Measurements from ENCODE around the gene EFHC1.

Gene EFHC1

DNA sequence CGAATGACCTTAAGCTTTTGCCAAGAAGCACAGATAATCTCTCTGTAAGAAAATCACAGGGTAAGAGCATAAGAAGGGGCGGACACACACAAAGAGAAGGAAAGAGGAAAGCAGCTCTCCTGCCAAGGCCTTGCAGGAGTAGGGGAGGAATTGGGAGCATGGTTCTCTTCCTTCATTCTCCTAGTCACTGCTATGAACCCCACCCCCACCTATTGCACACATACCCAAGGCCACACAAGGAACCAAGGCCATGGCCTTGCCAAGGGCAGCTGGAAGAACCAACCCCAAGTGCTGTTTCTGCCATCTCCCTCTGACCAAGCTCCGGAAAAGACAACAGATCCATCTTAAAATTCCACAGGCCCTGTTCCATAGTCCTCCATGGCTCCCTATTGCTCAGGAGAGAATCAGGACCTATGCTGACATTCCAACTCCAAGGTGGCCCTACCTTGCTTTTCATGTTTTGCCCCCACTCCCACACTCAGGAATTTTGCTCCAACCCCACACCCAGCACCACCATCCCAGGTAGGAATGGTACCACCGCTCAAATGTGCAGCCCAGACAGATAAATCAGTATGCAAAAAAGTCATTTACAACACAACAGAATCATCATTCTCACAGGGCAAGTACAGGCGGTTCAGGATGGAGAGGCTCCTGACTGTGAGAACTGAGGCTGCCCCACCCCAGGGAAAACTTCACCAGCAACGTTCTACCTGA lies 125.4 kb downstream of the EFHC1 start:
- DNase-seq (ENCODE audit: low read depth, low spot score): no peak
- no peak overlapping the region for H3K4me3 ChIP-seq (ENCODE audit: low read length)

DNA sequence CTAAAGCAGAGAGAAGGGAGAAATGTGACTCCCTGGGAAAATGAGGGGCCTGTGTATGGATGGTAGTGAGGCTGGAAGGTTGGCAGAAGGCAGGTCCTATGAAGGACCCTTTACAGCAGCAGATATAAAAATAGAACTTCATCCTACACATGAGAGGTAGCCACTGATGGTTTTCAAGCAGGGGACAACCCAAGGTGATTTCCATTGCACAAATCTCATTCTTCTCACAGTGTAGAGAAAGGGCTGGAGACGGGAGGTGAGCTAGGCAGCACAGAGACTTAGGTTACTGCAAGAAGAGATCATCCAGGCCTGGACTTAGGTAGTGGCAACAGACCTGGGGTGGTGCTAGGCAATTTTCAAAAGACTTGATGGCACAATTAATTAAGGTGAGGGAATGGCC lies 126.0 kb downstream of the EFHC1 start:
- DNase-seq (ENCODE audit: low read depth, low spot score): no peak
- no peak overlapping the region for H3K4me3 ChIP-seq (ENCODE audit: low read length)

DNA sequence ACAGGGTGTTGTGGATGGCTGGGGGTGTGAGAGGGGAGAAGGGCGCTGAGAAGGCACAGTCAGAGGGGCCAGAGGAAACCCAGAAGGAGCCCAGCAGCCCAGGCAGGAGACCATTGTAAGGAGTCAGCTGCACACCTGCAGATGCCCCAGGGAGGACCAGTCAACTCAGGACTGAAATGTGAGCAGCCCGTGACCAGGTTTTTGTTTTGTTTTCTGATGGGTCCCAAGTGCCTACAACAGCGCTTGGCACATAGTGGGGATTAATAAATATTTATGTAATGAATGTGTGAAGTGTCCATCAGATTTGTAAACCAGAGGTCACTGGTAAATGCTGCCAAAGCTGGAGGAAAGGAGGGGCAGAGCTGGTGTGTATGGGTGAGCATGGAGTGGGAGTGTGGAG lies 126.5 kb downstream of the EFHC1 start:
- DNase-seq (ENCODE audit: low read depth, low spot score): no peak
- H3K4me3 ChIP-seq (ENCODE audit: low read length): no peak overlapping the region

DNA sequence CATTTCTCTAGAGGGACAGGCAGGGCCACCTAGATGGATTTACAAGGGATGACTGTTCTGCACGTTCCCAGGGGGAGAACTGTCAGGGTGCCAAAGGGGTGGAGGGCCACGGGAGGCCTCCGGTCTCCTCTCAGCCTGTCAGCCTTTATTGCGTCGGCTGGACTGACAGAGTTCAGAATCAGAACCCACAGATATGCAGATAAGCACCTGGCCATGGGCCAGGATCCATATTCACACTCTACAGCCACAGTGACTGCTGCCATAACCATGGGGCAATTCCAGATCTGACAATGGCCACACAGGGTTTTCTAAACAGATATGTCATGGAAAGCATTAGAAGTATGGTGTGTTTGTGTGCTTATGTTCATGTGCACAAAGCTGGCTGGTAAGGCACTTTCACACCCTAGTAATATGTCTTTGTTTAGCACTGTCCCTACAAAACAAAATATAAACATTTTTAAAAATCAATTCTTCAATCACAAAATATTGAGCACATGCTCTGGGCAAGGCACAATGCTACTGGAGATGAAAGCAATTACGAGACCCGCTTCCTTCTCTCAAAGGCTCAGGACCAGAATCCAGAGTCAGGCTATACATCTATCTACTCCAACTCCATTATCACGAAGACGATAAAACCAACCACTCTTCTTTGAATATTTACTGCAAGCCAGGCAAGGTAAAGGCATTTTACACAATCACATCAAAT lies 127.7 kb downstream of the EFHC1 start:
- no peak for DNase-seq (ENCODE audit: low read depth, low spot score)
- H3K4me3 ChIP-seq (ENCODE audit: low read length): no peak overlapping the region

DNA sequence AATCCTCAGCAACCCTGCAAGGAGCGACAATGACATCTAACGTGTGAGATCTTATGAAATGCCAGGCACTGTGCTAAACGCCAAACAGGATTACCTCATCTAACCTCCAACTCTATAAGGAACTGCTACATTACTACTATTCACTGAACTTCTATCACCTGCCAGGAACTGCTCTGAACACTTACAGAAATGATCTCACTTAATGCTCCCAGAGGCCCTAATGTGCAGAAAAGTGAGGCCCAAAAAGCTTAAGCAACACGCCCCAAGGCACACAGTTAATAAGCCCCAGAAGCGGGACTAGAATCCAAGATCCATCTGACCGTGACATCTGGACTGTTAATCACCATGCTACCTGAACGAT lies 128.2 kb downstream of the EFHC1 start:
- no peak overlapping the region for H3K4me3 ChIP-seq (ENCODE audit: low read length)
- no peak for DNase-seq (ENCODE audit: low read depth, low spot score)

DNA sequence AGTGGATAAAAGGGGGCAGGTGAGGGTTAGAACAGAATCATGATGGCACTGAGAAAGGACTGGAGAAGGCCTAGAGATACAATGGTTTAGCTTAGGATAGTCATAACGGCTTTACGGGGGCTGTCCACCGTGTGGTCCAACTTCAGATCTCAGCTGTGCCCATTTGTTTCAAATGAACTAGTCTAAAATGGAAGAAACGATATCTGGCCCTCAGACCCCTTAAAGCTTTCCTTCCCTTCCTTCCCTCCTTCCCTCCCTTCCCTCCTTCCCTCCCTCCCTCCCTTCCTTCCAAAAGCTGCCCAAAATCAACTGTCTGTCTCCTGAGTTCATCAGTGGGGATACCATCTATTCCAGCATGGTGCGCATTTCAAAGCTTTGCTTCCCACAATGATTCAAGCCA lies 128.9 kb downstream of the EFHC1 start:
- H3K4me3 ChIP-seq (ENCODE audit: low read length): no peak overlapping the region
- DNase-seq (ENCODE audit: low read depth, low spot score): no peak

DNA sequence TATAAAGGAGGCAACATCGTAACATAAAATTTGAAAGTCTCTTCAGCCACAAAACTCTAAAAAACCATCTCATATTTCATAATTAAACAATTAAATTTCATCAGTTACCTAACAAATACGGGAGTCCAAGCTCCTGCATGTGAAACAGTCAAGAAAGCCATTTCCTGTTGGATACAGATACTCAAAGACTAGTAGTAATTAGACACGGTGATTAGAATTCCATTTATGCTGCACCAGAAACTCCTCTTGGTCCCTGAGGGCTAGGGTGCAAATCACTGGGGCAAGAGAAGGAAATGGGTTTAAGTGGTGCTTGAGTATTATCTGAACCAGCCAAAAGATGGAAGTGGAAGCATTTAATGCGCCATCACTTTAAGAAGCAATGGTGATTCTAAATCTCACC lies 129.3 kb downstream of the EFHC1 start:
- no peak overlapping the region for H3K4me3 ChIP-seq (ENCODE audit: low read length)
- no peak for DNase-seq (ENCODE audit: low read depth, low spot score)

DNA sequence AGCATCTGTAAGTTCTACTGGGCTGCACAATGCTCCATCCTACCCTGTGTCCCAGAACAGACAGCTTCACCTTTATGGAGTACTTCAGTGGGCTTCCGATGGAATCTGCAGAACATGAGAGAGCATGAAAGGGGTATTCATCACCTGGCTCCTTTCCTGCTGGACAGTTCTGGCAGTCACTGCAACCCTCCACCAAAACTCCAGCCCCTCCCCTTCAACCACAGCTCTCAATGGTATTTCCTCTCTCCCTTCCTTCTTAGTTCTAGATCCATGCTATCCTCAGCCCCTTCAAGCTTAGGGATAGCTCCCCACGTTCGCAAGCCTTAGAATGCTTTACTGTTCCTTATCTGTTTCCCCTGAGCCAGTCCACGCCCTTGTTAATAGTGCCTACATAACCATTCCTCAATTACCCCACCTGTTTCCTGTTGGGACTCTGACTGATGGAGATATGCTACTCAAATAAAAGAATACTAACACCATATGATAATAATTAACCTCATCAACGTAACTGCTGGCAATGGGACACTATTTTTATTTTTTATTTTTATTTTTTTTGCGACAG lies 130.0 kb downstream of the EFHC1 start:
- no peak overlapping the region for H3K4me3 ChIP-seq (ENCODE audit: low read length)
- DNase-seq (ENCODE audit: low read depth, low spot score): no peak

DNA sequence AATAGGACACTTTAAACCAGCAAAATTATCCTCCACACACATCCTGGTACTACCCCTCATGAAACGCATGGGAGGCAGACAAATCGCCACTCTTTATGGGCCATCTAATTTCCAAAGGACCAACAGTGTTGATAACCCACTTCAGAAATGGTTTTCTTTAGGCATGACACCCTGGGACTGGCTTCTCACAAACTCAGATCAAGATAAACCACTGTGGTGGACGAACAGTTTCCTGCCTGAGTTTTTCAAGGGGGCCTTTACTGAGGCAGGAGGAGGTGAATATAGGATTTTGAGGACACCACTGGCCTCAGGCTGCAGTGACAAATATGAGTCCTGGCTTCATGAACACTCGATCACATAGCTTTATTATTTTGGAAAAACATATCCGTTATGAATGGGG lies 130.7 kb downstream of the EFHC1 start:
- H3K4me3 ChIP-seq (ENCODE audit: low read length): no peak overlapping the region

DNA sequence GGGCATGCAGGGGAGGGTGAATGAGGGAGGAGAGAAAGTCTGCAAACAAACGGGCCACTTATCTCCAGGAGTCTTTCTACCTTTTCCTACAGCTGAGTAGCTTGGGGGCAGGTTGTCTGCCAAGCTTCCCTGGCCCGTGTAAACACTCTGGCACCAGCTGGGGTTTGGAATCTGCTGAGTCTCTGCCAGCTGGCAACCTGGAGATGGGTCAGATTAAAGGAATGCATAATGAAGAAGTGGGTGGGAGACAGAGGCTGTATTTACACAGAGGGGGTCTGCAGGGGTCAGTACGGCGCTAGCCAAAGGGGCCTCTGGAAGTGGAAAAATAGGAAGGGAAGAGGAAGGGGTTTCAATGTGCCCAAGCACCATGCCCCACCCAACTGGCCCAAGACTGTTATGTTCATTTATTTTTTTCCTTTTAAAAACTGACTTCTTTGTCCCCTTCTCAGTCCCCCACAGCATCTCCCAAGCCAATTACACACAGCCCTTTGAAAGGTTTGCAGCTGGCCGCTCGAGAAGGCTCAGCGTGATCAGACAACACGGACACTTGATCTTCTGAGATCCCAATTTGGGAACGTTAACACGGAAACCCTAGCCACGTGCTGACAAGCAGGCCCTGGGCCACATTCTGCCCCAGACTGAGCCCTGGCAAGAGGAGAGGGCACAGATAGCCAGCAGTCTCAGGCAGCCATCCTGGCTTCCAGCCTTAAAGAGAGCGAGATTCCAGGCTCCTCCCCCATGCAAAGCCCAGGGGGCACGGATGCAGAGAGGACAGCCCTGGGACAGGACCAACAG lies 131.5 kb downstream of the EFHC1 start:
- no peak overlapping the region for H3K4me3 ChIP-seq (ENCODE audit: low read length)
- no peak for DNase-seq (ENCODE audit: low read depth, low spot score)

More for the DNA sequence above, 130.7 kb downstream of the EFHC1 start:
- no peak for DNase-seq (ENCODE audit: low read depth, low spot score)

DNA sequence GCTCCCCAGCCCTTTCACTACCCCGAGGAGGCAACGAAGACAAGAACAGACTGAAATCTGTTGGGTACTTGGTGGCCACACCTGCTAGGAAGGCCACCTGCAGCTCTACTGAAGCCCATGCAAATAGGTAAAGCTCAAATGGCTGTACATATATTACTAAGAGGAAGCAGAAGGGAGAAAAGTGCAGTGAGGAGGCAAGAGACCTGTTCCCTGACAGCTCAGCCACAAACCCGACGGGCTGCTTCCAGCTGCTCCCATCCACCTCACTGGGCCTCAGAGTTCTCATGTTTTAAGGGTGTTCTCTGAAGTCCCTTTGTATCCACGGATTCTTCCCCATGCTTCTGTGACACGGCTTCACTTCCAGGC lies 132.1 kb downstream of the EFHC1 start:
- DNase-seq (ENCODE audit: low read depth, low spot score): no peak
- H3K4me3 ChIP-seq (ENCODE audit: low read length): no peak overlapping the region

DNA sequence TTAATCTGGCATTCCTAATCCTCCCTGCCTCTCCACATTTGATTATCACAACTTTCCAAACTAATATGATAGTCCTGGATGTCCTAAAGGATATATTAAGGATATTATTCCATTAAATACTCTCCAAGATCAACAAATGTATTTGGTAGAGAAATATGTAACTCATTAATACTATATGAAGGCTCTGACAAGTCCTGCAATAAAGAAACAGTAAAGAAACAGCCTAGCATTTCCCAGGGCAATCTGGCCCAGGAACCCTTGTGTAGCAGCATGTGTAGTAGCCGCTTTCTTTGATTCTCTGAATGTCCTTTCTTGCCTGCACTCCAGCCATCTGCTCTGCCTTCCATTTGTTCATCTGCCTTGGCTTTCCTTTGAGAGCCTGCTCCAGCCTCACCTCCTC lies 133.0 kb downstream of the EFHC1 start:
- H3K4me3 ChIP-seq (ENCODE audit: low read length): no peak overlapping the region
- DNase-seq (ENCODE audit: low read depth, low spot score): no peak

DNA sequence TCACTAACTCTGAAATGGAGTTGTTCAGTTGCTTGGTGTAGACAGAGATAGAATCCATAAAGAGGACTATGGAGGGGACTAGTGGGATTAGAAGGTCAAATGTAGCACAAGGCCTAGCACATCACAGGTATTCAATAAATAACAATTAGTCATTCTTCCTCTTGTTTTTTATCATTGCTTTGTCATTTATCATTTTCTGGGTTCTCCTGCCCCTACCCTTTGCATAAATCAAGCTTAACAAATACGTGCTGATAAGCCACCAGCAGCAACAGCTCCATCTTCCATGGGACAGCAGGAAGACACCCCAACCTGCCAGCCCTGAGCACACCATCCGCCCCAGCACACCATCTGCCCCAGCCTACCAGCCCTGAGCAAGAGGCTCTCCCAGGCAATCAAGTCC lies 133.6 kb downstream of the EFHC1 start:
- no peak overlapping the region for H3K4me3 ChIP-seq (ENCODE audit: low read length)
- DNase-seq (ENCODE audit: low read depth, low spot score): no peak

DNA sequence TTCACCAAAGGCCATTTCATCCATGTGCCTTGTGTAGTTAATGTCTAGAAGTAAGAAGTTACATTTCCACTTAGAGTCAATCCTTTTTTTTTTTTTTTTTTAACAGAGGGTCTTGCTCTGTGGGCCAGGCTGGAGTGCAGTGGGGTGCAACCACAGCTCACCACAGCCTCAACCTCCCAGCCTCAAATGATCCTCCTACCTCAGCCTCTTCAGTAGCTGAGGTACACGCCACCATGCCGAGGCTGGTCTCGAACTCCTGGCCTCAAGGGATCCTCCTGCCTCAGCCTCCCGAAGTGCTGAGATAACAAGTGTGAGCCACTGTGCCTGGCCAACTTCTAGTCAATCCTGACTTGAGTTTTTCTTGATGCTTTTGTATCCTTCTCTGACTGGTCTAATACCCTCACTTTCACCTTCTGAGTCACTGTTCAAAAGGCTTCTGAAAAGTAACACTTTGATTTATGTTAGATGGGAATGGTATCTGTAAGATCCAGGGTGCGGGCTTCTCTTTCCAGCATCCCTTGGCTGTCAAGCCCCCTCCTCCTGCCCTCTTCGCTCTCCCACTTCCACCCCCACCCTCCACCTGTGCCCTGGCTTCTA lies 134.6 kb downstream of the EFHC1 start:
- DNase-seq (ENCODE audit: low read depth, low spot score): no peak
- H3K4me3 ChIP-seq (ENCODE audit: low read length): no peak overlapping the region

DNA sequence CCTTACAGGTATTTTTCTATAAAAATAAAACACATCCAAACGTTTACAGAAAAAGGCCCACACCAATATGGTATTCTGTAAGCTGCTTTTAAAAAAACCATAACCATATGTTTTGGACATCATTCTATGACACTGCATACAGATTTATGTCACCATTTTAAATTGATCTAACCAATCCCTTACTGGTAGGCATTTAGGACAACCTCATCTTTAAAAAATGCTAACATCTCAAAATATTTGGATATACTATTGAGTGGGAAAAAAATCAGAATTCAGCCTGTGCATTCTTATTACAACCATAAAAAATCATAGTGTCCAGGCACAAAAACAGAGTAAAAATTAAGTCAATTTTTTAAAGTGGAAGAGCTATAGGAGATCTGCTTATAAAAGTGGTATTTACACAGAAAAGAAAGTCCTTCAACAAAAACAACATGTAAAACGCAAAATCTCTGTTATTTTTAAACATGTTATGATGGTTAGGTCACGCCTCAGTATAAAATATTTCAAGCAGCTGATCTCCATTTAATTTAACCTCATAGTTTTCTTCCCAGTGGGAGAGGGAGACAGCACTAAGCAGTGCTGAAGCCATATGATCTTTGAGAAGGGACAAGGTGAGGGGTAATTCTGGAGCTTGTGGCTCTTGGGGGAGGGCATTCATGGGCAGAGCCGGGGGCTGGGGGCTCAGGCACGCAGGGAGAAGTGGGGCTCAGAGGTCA lies 135.5 kb downstream of the EFHC1 start:
- DNase-seq (ENCODE audit: low read depth, low spot score): no peak
- no peak overlapping the region for H3K4me3 ChIP-seq (ENCODE audit: low read length)

DNA sequence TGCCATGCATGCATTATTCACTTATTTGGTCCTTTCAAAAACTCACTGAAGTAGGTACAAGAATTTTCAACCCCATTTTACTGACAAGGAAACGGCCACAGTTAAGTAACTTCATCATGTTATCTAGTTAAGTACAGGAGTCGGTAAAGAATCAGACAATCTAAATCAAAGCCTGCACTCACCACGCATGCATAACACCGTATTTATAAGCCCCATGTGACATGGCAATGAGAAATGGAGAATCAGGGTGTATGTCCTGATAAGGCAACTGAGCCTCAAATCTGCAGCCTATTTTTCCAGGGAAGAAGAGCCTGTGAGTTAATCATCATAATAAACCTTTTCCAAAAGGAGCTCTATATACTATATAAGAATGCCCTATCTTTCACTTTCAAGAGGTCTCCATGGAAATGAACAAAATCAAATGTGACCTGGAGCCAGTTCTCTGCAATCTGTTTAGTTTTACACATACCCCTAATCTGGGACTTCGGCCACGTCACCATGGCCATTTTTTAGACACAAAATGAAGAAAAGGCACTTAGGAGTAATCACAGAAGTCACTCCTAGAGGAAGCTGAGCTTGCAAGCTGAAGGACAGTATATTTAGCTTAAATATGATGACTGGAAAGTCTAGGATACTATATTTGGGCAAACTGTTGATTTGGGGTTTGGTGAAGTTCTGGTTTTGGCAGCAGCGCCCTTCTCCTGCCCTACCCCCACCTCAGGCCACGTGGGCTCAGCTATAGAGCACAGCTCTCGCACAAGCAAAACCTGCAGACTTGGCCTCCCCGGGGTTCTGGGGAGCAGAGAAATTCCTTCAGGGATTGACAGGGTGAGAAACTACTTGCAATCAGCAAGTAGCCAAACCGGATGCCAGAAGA lies 137.5 kb downstream of the EFHC1 start:
- H3K4me3 ChIP-seq (ENCODE audit: low read length): no peak overlapping the region
- no peak for DNase-seq (ENCODE audit: low read depth, low spot score)

DNA sequence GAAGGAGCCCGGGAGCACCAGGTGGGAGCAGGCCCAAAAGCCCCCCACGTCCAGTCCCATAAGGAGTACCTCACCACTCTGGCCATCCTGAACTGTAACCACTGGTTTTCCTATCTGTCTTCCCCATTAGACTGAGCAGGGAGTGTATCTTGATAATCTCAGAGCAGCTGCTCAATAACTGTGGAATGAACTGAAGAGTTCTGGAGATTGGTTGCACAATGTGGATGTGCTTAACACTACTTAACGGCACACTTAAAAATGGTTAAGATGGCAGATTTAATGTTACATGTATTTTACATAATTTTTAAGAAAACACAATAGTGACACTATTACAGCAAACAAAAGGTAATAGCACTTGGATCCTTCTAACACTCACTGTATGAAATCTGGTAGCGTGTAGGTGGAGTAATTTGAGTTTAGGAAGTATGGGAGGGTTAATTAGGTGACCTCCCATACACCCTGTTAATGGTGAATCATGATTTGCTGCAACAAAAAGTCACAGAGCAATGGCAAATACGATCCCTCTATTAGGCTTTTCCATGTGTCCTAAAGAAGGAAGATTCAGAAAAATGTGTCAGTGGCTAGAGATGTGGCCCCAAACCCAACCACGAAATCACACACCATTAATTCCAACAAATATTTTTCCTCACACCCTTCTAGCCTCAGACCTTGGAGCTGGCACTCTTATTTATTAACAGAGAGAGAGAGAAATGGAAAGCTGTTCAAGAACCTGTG lies 138.3 kb downstream of the EFHC1 start:
- H3K4me3 ChIP-seq (ENCODE audit: low read length): no peak overlapping the region
- no peak for DNase-seq (ENCODE audit: low read depth, low spot score)

DNA sequence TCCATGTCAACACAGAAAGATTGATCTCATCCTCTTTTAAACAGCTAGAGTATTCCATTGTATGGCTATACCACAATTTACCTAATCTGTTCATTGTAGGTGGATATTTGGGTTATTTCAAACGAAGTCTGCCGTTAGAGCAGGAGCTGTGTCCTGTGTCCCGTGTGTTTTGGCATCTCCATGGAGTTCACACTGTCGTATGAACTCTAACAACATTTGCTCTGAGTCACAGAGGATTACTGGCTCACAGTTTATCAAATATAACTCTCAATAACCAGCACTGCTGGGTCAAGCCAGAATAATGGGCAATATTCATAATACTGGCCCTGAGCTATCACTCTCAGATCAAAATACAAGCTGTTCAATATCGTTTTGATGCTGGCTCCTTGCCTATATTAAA lies 140.3 kb downstream of the EFHC1 start:
- no peak overlapping the region for H3K4me3 ChIP-seq (ENCODE audit: low read length)
- DNase-seq (ENCODE audit: low read depth, low spot score): no peak

All from Jurkat, Clone E6-1 (cell line).